Astrocyte of the cerebellum (primary cell): ENCODE results near the gene WDR77.

Experiments used
- DNase-seq: peaks from one replicate; pipeline ENCODE4 v3.0.0-alpha.2; 2011; ENCODE audit warnings: low read depth
- H3K4me3 ChIP-seq: 2 replicates; pipeline ENCODE4 v1.5.1; 2011; ENCODE audit warnings: mild to moderate bottlenecking, low read depth, low read length, moderate library complexity
- in situ Hi-C: cut with HindIII; loops from 2 replicates; pipeline ENCODE4 v1.10.0; 2017; ENCODE audit warnings: low sequenced_read_pairs
- TF ChIP-seq, protein P1 (sequence below): IDR thresholded peaks from 2 replicates; pipeline ENCODE4 v1.5.1; 2012; ENCODE audit warnings: low read length, low read depth, moderate library complexity, mild to moderate bottlenecking; ENCODE audit errors: missing control alignments

The WDR77 gene

DNA sequence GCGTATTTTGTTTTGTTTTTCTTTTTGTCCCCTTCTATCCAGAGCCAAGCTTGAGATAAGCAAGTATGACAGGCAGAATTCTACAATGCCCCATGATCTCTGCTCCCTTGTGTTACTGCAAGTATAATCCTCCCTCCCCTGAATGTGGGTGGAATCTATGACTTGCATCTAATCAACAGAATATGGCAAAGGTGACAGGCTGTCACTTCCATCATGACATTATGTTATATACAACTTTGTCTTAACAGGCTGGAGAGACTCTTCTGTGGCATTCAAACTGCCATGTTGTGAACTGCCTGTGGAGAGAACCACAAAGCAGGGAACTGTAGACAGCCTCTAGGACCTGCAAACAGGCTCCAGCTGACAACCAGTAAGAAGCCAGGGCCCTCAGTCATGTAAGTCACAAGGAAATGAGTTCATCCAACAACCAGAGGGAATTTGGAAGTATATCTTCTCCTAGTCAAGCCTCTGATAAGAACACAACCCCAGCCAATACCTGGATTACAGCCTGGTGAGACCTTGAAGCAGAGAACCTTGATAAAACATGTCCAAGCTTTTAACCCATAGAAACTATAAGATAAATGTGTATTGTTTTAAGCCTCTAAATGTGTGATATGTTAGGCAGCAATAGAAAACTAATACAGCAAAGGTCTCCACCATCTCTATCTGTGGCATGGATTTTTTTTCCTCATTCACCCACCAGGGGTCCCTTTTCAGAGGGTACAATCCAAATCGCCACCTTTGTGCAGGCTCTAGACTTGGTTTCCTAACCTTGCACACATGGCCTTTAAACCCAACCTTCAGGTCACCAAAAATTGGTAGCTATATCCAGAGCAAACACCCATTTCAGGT lies 19.0 kb upstream of the WDR77 start:
- H3K4me3 ChIP-seq = no peak overlapping the region
- in situ Hi-C loops = no loop called here
- TF ChIP-seq, protein P1, sequence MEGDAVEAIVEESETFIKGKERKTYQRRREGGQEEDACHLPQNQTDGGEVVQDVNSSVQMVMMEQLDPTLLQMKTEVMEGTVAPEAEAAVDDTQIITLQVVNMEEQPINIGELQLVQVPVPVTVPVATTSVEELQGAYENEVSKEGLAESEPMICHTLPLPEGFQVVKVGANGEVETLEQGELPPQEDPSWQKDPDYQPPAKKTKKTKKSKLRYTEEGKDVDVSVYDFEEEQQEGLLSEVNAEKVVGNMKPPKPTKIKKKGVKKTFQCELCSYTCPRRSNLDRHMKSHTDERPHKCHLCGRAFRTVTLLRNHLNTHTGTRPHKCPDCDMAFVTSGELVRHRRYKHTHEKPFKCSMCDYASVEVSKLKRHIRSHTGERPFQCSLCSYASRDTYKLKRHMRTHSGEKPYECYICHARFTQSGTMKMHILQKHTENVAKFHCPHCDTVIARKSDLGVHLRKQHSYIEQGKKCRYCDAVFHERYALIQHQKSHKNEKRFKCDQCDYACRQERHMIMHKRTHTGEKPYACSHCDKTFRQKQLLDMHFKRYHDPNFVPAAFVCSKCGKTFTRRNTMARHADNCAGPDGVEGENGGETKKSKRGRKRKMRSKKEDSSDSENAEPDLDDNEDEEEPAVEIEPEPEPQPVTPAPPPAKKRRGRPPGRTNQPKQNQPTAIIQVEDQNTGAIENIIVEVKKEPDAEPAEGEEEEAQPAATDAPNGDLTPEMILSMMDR = no peak
- no peak for DNase-seq

- TF ChIP-seq, protein P1 = no peak
- DNase-seq = no peak
- in situ Hi-C loops = no loop called here
- H3K4me3 ChIP-seq = no peak overlapping the region
Measured at GRCh38 chr1:111466480-111466879, 17.4 kb upstream of the WDR77 start.

- H3K4me3 ChIP-seq = no peak overlapping the region
- TF ChIP-seq, protein P1 = no peak
- no peak for DNase-seq
- in situ Hi-C loops = no loop called here
Measured at GRCh38 chr1:111465754-111466153, 16.7 kb upstream of the WDR77 start.

DNA sequence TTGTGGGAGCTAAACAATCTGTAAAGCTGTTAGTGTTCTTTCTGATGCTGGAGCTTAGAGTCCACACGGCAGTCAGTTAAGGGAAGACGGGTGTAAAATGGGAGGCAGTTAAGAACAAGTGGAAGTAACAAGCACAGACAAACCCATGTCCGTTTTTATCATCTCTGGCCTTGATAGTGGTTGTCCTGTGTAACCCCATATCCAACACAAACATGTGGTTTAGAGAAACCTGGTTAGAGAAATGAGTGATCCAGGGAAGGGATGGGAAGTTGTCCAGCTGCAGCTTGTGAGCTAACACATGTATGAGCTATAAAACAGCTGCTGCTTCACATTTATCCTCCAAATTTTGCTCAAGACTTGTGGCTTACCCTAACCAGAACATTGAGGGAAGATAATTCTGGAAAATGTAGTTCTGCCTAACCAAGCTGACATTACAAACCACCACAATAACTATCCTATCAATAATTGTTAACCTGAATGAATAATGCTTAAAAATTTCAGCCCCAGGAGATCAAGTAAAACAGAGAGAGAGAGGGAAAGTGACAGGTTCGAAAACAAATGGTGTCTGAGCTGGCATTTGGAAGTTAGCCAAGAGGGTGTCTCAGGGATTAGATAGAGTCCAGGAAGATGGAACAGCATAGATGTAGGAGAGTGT lies 14.1 kb upstream of the WDR77 start:
- no peak overlapping the region for H3K4me3 ChIP-seq
- TF ChIP-seq, protein P1 = no peak
- in situ Hi-C loops = no loop called here
- DNase-seq = peak; percentile 44

DNA sequence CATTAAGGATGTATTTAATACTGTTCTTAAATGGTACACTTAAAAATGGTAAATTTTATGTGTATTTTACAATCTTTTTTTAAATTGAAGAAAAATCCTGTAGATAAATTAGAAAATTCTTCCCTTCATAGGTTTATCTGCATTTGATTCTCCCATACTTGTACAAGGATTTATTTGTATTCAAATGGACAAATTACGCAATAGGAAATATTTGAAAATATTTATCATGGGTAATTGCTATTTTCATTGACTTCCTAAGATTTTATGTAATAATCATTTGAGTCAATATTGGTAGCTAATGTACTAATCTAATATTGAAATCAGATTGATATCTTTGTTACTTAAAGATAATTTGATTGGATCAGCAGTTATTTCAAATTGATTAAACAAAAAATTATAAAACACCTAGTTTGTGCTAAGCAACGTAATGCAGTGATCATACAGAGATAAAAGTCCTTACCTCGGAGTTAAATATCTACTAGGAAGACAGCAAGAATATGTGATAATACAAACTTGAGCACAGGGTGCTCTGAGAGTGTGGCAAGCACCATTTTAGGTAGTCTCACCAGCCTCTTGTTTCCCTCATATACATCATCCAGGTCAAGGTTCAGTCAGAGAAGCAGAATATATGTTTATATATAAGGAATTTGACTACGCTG lies 13.4 kb upstream of the WDR77 start:
- DNase-seq = no peak
- in situ Hi-C loops = no loop called here
- TF ChIP-seq, protein P1 = no peak

GRCh38 chr1:111461765-111462164 lies 12.7 kb upstream of the WDR77 start:
- TF ChIP-seq, protein P1 = no peak

More for the DNA sequence above, 13.4 kb upstream of the WDR77 start:
- H3K4me3 ChIP-seq = no peak overlapping the region

More at GRCh38 chr1:111461765-111462164, 12.7 kb upstream of the WDR77 start:
- in situ Hi-C loops = no loop called here
- no peak overlapping the region for H3K4me3 ChIP-seq
- no peak for DNase-seq
